GM19438 (cell line): Measurements from ENCODE around the gene PCDHGC4.

ENCODE experiments used
- ATAC-seq: cut with Tn5 transposase; IDR thresholded peaks from one replicate; pipeline ENCODE4 v1.9.1; 2021; ENCODE audit warnings: low read depth; ENCODE audit not compliant: unreplicated experiment

Gene PCDHGC4

GRCh38 chr5:141510850-141511601, 26.2 kb downstream of the PCDHGC4 start:
- no peak for ATAC-seq

GRCh38 chr5:141511771-141512325, 27.0 kb downstream of the PCDHGC4 start:
- ATAC-seq: no peak

GRCh38 chr5:141512390-141512910, 27.6 kb downstream of the PCDHGC4 start:
- no peak for ATAC-seq

- ATAC-seq: no peak
Observed at GRCh38 chr5:141512911-141513626, 28.2 kb downstream of the PCDHGC4 start.

GRCh38 chr5:141513627-141514329, 28.9 kb downstream of the PCDHGC4 start:
- no peak for ATAC-seq

- no peak for ATAC-seq
Observed at GRCh38 chr5:141514330-141515133, 29.7 kb downstream of the PCDHGC4 start.

GRCh38 chr5:141515141-141515540, 30.3 kb downstream of the PCDHGC4 start:
- no peak for ATAC-seq

- no peak for ATAC-seq
Observed at GRCh38 chr5:141515946-141516671, 31.3 kb downstream of the PCDHGC4 start.

GRCh38 chr5:141516672-141517025, 31.8 kb downstream of the PCDHGC4 start:
- ATAC-seq: no peak

GRCh38 chr5:141517312-141517711, 32.5 kb downstream of the PCDHGC4 start:
- ATAC-seq: no peak

GRCh38 chr5:141517880-141518617, 33.2 kb downstream of the PCDHGC4 start:
- no peak for ATAC-seq

GRCh38 chr5:141518618-141519015, 33.8 kb downstream of the PCDHGC4 start:
- no peak for ATAC-seq

GRCh38 chr5:141519605-141520565, 35.1 kb downstream of the PCDHGC4 start:
- no peak for ATAC-seq

- no peak for ATAC-seq
Observed at GRCh38 chr5:141521244-141521781, 36.5 kb downstream of the PCDHGC4 start.

GRCh38 chr5:141522301-141522700, 37.5 kb downstream of the PCDHGC4 start:
- no peak for ATAC-seq

GRCh38 chr5:141523991-141524390, 39.2 kb downstream of the PCDHGC4 start:
- ATAC-seq: no peak
